GM18909 (cell line): ENCODE data around the gene VEZT.

ENCODE experiments used
- ATAC-seq: cut with Tn5 transposase; IDR thresholded peaks from one replicate; pipeline ENCODE4 v1.9.1; 2021; ENCODE audit warnings: mild to moderate bottlenecking; ENCODE audit not compliant: unreplicated experiment, poor library complexity

Gene VEZT

DNA sequence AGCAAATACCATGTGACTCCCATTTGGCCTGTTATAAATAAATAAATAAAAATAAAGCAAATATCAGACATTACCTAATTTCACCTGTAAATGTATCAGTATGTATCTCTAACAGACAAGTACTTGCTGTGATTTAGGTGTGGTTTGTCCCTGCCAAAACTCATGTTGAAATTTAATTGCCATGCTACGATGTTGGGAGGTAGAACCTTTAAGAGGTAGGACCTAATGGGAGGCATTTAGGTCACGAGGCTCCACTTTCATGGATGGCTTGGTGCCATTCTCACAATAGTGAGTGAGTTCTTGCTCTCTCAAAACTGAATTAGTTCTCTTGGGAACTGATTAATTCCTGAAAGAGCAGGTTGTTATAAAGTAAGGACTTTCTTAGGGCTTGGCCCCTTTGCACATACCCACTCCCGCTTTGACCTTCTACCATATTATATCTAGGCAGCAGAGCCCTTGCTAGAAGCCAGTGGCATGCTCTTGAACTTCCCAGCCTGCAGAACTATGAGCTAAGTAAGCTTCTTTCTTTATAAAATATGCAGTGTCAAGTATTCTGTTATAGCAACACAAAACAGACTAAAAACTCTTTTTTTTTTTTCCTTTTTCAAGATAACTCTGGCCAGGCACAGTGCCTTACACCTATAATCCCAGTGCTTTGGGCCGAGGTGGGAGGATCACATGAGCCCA lies 26.0 kb downstream of the VEZT start:
- no peak for ATAC-seq

DNA sequence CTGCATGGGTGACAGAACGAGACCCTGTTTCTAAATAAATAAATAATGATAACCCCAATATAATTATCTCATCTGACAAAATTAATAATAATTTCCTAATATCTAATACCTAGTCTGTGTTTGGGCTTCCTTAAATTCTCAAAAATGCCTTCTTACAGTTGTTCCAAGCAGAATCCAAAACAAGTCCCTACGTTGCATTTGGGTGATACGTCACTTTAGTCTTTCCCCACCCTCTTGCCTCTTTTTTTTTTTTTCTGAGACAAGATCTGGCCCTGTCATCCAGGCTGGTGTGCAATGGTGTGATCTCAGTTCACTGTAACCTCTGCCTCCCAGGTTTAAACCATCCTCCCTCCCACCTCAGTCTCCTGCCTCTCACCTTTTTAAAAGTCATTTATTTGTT lies 26.7 kb downstream of the VEZT start:
- ATAC-seq: no peak

DNA sequence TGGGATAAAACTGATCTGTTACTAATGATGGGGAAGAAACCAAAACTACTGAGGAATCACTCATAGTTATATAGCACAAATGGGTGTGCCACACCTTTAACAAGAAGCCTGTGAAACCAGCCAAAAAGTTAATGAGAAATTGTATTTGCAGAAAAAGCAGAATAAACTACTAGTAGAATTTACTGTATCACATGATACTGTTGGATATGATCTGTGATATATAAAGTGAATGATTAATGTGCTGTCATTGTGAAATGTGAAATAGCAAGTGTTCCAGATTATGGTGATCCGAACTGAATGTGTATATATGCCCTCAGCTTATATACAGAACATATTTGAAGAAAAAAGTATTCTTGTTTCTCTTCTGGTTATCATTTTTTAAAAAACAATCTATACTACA lies 30.5 kb downstream of the VEZT start:
- ATAC-seq: no peak

DNA sequence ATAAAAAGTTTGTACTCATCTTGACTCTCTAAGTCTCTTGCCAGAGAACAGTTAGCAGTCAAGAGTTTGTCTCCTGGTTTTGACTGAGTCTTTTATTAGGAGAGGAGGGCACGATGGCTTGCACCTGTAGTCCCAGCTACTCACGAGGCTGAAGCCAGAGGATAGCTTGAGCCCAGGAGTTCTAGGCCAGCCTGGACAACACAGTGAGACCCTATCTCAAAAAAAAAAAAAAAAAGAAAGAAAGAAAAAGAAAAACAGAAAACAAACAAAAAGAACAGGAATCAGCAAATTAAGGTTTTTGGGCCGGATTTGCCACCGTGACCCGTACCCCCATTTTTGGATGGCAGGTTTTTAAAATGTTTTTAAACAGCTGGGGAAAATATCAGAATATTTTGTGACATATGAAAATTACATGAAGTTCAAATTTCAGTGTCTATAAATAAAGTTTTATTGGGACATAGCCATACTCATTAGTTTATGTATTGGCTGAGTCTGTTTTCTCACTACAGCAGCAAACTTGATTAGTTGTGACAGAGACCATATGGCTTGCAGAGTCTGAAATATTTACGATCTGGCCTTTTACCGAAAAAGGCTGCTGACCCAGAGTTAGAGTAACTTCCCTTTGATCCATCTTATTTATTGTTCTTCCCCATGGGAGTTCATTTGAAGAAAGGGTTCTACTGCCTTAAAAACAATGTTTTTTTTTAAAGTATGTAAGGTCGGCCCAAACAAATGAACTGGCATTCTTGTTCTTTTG lies 31.2 kb downstream of the VEZT start:
- no peak for ATAC-seq

DNA sequence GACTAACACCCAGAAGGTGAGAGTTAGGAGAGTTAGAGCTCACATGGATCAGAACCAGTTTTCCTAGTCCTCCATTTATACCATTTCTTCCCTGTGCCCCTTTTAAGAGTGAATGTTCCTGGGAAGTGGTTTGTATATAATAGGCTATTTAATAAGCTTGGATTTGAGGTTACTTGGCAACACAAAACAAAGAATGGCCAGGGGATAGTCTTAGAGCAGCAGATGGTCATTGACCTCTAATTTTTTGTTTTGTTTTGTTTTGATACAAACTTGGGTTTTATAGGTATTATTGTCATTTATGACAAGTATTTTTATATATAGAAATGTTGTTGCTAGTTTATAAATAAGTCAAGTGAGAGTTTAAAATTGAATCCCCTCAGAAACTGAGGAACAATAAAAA lies 35.8 kb downstream of the VEZT start:
- ATAC-seq: no peak

DNA sequence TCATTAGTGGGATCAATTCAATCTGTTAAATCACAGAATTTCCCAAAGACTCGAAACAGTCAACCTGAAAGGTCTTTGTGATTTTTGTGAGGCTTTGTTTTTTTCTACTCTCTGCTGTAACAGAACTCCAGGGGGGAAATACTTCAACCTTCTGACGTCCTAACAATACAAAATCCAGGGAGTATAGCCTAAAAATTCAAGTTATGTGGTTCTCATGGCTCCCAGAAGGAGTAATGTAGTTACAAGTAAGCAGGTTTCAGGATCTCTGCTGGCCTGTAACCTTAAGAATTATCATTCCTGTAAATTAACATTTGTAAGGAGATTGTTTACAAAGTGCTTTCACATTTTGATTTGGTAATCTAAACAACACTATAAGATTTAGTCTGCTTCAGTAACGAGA lies 39.9 kb downstream of the VEZT start:
- no peak for ATAC-seq

DNA sequence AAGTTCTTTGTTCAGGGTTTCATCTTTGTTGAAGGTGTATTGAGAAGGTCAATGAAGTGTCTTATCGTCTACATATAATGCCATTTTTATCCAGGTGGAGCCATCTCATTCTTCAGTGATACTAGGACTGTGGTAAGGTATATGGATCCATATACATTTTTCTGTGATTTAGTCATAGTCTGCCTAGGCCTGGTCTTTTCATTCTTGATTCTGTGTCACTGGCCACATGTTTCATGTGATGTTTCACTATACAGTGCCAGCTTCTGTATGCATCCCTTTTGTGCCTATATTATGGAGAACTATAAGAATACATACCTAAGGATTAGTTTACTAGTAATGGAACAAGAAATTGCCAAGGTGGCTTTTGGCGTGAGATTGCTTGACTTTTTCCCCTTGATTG lies 40.5 kb downstream of the VEZT start:
- ATAC-seq: no peak

DNA sequence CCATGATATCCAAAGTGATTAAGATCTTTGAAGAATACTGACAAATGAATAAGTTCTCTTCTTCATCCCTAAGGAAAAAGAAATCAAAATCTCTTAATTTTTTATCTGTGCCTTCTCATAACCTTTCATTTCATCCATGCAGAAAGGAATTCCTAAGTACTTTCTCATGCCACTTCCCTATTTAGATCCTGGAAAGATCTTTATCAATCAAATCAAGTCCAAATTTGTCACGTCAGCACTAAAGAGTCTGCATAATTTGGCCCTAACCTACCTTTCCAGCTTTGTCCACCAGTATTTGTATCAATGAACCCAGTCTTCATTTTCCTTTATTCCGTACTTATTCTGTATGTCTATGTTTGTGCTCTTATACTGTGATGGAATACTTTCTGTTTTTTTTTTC lies 41.2 kb downstream of the VEZT start:
- no peak for ATAC-seq

DNA sequence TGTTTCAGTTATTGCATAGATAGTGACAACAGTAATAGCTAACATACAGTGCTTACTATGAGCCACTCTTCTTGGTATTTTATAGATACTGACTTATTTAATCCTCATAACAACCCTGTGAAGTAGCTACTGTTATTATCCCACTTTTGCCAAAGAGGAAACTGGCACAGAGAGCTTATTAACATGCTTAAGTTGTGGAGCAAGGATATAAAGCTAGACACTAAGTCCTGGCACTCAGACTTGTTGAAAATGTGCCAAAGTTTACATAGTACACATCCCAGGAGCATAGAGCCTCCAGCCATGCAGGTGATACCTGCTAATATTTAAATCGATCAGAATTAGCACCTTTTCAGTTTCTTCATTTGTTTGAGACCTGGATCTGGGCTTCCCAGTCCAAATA lies 41.8 kb downstream of the VEZT start:
- ATAC-seq: no peak

DNA sequence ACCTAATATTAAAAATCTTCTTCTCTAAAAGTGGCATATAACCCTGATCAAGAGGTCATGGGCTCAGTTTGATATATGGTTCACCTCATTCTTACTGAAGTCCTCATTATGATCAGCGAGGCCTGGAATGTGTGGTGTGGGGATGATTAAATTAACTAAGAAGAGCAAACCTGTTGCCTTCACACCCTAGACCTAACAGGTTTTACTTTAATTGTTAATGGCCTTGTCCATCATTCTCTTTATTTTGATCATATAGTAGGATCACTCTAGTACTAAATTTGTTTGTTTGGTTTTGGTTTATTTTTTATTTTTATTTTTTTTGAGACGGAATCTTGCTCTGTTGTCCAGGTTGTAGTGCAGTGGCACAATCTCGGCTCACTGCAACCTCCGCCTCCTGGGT lies 43.5 kb downstream of the VEZT start:
- no peak for ATAC-seq

DNA sequence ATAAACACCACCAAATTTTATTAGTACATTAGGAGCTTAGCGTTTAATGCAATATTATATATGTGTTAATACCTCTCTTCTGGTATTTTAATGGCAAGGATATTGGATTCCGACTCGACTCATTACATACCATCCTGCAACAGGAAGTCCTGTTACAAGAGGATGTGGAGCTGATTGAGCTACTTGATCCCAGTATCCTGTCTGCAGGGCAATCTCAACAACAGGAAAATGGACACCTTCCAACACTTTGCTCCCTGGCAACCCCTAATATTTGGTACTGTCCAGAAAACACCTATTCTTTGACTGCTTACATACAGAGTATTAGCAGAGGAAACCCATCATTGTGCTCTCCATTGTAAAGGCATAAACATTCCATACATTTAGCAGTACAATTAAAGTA lies 45.2 kb downstream of the VEZT start:
- no peak for ATAC-seq

DNA sequence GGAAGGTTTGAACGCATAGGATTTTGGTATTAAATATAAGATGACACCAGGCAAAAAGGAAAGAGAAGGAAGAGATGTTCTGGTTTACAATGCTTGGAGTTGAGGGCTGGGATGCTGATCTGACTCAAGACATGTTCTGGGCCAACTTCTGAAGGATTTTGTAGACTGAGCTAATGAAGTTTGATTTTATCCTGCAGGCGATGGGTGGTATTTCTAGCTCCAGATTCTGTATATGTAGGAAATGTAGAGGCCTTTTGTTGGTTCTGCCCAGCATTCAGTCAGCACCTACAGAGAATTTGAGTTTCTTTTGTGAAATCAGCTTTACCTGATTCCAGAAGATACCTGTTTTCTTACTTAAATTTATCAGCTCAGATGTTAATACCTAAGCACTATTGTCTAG lies 48.2 kb downstream of the VEZT start:
- no peak for ATAC-seq

DNA sequence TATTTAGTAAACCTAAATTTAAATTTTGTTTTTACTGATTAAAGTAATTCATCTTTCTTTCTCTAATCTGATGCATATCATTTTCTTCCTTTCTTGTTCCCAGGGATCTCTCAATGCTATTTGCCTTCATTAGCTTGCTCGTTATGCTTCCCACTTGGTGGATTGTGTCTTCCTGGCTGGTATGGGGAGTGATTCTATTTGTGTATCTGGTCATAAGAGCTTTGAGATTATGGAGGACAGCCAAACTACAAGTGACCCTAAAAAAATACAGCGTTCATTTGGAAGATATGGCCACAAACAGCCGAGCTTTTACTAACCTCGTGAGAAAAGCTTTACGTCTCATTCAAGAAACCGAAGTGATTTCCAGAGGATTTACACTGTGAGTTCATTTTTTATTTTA lies 48.6 kb downstream of the VEZT start:
- no peak for ATAC-seq

DNA sequence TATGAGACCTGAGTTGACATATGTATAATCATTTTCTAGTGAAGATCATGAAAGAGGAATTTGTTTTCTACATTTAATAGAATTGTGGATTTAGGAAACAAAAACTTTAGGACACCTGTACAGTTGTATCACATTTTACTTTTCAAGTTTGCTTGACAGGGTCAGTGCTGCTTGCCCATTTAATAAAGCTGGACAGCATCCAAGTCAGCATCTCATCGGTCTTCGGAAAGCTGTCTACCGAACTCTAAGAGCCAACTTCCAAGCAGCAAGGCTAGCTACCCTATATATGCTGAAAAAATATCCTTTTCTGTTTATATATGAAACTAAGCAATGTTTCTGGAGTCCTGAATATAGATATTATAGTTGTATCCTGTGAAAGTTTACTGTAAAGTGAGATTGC lies 52.3 kb downstream of the VEZT start:
- no peak for ATAC-seq

DNA sequence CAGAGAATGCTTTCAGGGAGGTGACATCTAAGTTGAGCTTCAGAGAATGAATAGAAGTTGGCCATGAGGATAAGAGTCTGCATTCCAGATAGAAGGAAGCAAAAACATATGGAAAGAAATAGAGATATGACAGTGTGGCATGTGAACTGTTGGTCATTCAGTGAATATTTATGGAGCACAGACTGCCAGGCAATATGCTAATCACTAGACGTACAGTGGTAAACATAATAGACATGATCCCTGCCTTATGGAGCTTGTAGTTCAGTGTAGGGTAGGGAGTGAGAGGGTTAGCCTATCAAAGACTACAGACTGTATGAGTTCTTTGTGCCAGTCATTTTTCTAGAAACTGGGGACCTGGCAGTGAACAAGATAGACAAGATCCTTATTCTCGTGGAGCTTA lies 53.9 kb downstream of the VEZT start:
- no peak for ATAC-seq

DNA sequence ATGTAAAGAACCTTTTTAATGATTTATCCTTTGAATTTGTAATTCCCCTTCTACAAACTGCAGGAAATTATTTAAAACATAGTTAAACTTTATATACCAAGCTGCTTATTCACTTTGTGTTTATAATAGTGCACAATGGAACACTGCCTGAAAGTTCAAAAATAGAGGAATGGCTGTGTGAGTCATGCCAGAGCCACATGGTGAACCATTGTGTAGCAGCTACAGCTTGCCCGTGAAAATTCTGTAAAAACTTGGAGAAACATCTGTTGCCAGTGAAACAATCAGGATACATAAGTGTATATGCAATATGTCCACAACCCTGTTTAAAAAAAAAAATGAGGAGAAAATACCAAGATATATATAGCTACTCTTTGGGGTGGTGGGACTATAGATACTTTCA lies 59.5 kb downstream of the VEZT start:
- ATAC-seq: no peak

DNA sequence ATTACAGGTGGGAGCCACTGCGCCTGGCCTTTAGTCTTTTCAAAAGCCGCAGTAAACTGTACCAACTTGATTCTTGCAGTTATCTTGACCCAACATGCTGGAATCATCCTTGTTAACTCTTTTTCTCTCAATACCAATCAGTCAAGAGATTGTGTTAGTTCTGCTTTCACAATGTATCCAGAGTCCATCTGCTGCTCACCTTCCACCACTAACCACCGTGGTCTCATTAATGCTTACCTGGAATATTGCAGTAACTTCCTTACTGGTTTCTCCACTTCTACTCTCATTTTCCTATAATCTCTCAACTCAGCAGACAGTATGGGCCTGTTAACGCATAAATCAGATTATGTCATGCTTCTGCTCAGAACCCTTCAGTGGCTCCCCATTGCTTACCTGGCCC lies 62.2 kb downstream of the VEZT start:
- no peak for ATAC-seq

DNA sequence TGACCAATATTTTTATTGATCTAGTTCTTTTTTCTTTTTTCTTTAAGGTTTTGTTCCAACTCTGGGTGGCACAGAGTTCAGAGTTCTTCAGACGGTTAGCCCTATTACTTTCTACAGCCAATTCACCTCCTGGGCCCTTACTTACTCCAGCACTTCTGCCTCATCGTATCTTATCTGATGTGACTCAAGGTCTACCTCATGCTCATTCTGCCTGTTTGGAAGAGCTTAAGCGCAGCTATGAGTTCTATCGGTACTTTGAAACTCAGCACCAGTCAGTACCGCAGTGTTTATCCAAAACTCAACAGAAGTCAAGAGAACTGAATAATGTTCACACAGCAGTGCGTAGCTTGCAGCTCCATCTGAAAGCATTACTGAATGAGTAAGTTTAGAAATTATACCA lies 64.7 kb downstream of the VEZT start:
- ATAC-seq: no peak

DNA sequence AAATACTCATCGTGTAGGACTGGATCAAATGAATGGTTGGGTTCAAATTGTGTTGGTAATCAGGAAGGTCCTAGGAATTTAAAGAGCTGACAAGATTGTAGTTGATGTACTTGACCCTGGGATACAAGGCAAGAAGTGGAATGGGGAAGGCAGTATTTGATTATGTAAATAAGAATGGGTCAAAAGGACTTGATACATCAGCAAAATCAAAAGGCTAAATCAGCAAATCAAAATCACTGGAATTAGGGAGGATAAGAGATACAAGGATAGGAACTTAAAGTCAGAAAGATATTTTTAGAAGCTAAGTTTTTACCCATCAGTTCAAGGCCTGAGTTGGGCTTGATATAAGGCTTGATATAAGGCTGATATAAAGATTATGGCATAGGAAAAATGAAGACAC lies 65.8 kb downstream of the VEZT start:
- no peak for ATAC-seq

DNA sequence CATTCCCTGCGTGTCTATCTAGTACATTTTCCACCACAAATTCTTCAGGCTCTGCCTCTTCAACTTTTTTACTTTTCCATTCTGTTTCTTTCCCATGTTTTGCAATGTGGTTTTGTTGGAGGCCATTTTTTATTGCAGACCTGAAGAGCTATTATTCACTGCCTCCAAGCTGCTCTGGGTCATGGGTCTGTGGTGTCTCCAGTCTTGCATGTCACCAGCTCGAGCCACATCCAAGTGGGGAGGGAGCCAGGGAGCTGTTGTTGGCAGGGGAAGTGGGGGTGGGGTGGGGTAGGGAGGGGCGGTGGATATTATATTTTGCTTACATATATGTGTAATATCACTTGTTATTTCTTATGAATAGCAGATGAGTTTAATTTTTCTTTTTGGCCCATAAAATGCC lies 69.1 kb downstream of the VEZT start:
- ATAC-seq: no peak

DNA sequence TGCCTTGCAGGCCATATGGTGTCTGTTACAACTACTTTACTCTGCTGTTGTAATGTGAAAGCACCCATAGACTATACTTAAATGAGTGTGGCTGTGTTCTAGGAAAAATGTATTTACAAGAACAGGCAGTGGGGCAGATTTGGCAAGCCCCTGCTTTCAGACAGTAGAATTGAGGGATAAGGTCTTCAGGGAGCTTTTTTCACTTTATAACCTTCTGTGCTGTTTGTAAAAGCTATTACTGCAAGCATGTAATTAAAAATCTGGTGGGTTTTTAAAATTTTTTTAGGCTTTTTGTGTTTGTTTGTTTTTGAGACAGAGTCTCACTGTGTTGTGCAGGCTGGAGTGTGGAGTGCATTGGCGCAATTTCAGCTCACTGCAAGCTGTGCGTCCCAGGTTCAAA lies 73.9 kb downstream of the VEZT start:
- no peak for ATAC-seq

DNA sequence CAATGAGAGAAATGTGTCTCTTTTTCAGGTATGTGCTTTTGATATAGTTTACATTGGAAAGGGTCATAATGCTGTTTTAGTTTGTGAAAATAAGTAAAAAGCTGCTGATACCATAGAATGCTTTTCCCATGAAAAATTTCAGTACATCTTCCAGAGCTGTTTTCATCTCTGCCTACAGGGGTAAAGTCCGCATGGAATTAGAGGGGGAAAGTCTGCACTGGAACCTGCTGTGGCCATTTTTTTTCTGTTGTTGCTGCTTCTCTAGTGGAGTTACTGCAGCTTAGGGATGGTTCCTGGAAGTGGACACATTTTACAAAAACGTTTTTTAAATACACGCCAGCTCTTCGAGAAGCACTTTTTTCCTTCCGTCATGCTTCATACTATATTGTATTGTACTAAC lies 81.3 kb downstream of the VEZT start:
- ATAC-seq: no peak
